Calu3 (cell line): ENCODE measurements around the gene PPP1R3G. TPM values are rescaled to one million over a fixed set of nuclear protein-coding genes. Genes with fewer than 3 reads are reported as not detected.

Experiments used
- BruUV-seq: library from RNA; stranded (reverse); fragments of 400-500 nt; replicated peaks from 2 replicates; lab custom pipeline; 2021; lab: Mats Ljungman, UMichigan
- CTCF ChIA-PET: fragments of 300-600 bp; sonication (Branson Sonifier 250); formaldehyde crosslinking; loops from one replicate; lab custom pipeline; 2022; ENCODE audit warnings: antibody characterized with exemption; lab: Charles Lee
- DNase-seq: peaks from one replicate; pipeline ENCODE4 v3.0.0; 2022
- H3K27ac Mint-ChIP-seq: one replicate; pipeline ENCODE4 v1.8.0; 2022; ENCODE audit warnings: mixed read lengths; ENCODE audit not compliant: unreplicated experiment
- H3K27me3 Mint-ChIP-seq: one replicate; pipeline ENCODE4 v1.8.0; 2022; ENCODE audit warnings: mixed read lengths; ENCODE audit not compliant: unreplicated experiment
- H3K36me3 Mint-ChIP-seq: one replicate; pipeline ENCODE4 v1.8.0; 2022; ENCODE audit warnings: mild to moderate bottlenecking, moderate library complexity, mixed read lengths; ENCODE audit not compliant: insufficient read depth, unreplicated experiment
- H3K4me1 Mint-ChIP-seq: one replicate; pipeline ENCODE4 v1.8.0; 2022; ENCODE audit warnings: mild to moderate bottlenecking, low read depth, mixed read lengths; ENCODE audit not compliant: unreplicated experiment
- H3K4me3 Mint-ChIP-seq: one replicate; pipeline ENCODE4 v1.8.0; 2022; ENCODE audit warnings: mild to moderate bottlenecking, low read depth, moderate library complexity, mixed read lengths; ENCODE audit not compliant: unreplicated experiment
- H3K9me3 Mint-ChIP-seq: one replicate; pipeline ENCODE4 v1.8.0; 2022; ENCODE audit warnings: low read depth, mixed read lengths; ENCODE audit not compliant: unreplicated experiment
- intact Hi-C: fragments of 100-400 bp; cut with micrococcal nuclease; formaldehyde crosslinking; loops from one replicate; pipeline ENCODE4 v1.10.0; 2022; ENCODE audit not compliant: unreplicated experiment
- total RNA-seq: library from RNA; stranded (reverse); gene quantifications from 2 replicates; pipeline ENCODE4 v1.2.3, GENCODE V29; 2022
- TF ChIP-seq, protein P1 (sequence below): fragments of 200-600 bp; IDR thresholded peaks from one replicate; pipeline ENCODE4 v1.8.0; 2022; ENCODE audit warnings: antibody characterized with exemption; ENCODE audit not compliant: unreplicated experiment

The PPP1R3G gene
- total RNA-seq, 1 experiment from 2014 or later: 0.07 TPM

DNA sequence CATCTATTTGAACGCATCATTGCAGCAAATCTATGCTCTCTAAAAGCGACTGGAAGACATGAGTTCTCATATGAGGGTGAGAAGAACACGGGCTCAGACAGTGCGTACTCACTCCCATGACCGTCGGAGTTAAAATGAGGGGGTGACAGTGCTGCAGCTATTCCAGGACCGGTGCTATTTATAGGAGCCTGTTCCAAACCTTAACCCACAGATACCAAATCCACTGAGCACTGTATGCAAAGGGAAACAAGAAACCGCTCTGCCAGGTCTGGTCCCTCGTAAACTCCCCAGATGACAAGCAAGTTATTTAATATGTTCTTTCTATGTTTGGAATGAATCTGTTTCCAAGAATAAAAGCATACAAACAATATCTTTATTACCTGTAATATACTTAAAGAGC, 22.9 kb downstream of the PPP1R3G start:
- intact Hi-C loops: no loop called here
- no peak for DNase-seq
- TF ChIP-seq, protein P1, sequence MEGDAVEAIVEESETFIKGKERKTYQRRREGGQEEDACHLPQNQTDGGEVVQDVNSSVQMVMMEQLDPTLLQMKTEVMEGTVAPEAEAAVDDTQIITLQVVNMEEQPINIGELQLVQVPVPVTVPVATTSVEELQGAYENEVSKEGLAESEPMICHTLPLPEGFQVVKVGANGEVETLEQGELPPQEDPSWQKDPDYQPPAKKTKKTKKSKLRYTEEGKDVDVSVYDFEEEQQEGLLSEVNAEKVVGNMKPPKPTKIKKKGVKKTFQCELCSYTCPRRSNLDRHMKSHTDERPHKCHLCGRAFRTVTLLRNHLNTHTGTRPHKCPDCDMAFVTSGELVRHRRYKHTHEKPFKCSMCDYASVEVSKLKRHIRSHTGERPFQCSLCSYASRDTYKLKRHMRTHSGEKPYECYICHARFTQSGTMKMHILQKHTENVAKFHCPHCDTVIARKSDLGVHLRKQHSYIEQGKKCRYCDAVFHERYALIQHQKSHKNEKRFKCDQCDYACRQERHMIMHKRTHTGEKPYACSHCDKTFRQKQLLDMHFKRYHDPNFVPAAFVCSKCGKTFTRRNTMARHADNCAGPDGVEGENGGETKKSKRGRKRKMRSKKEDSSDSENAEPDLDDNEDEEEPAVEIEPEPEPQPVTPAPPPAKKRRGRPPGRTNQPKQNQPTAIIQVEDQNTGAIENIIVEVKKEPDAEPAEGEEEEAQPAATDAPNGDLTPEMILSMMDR: no peak
- no peaks in the 10 kb centered on the region for H3K27me3 Mint-ChIP-seq
- BruUV-seq: no TSS peak
- H3K36me3 Mint-ChIP-seq: no peaks in the 10 kb centered on the region
- H3K9me3 Mint-ChIP-seq: no peaks in the 10 kb centered on the region
- H3K4me3 Mint-ChIP-seq: no peak overlapping the region
- H3K4me1 Mint-ChIP-seq: no peaks in the 10 kb centered on the region
- CTCF ChIA-PET: no interaction called here
- no peak overlapping the region for H3K27ac Mint-ChIP-seq

DNA sequence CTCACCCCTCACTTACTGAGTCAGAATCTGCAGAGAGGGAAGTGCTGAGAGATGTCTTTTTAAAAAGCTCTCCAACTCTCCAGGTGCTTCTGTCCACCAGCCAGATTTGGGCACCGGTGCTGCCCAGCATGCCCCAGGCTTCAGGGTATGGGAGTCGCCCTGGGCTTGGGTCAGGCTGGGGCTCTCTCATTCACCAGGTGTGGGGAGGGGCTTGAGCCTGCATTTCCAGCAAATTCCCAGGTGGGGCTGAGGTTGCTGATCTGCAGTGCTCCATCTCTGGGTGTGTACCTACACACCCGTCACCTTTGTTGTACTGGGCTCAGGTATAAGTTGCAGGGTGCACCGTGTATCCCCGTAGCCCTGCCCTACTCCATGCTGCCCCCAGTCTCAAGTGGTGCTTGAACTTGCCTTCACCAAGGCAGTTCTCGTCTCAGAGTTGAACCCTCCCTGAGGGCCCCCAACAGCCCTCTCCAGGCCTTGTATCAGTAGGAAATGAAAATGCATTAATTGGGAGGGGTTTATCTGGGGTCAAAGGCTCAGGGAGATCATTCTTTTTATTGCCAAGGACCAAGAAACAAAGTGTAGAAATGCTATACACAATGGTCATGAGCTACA, 23.5 kb downstream of the PPP1R3G start:
- H3K4me3 Mint-ChIP-seq: no peak overlapping the region
- TF ChIP-seq, protein P1: no peak
- BruUV-seq: no TSS peak
- no peaks in the 10 kb centered on the region for H3K9me3 Mint-ChIP-seq
- H3K27ac Mint-ChIP-seq: no peak overlapping the region
- no peaks in the 10 kb centered on the region for H3K27me3 Mint-ChIP-seq
- CTCF ChIA-PET: no interaction called here
- DNase-seq: no peak
- H3K36me3 Mint-ChIP-seq: no peaks in the 10 kb centered on the region
- intact Hi-C loops: no loop called here
- H3K4me1 Mint-ChIP-seq: no peaks in the 10 kb centered on the region

DNA sequence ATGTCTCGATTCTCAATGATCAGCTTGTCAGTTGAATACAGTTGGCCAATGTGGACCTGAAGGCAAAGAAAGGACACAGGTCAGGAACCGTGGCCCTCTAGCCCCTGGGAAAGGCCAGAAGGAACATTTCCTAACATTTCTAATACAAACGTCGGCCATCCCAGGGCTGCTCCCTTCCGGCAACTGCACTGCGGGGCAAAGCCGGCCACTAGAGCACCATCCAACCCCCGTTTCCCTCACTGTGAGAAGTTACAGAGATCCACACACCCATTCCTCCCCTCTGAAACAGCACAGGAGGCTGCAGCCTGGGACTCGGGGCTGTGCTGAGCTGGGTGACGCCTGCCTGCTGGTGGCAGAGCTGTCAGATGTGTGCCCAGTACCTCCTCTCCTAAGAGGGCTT, 24.3 kb downstream of the PPP1R3G start:
- Mint-ChIP-seq H3K27me3 (no peaks in the 10 kb centered on the region), H3K4me1 (no peaks in the 10 kb centered on the region), H3K27ac (no peak overlapping the region), H3K4me3 (no peak overlapping the region), H3K9me3 (no peaks in the 10 kb centered on the region), H3K36me3 (no peaks in the 10 kb centered on the region)
- no TSS peak for BruUV-seq
- no peak for DNase-seq
- intact Hi-C loops: no loop called here
- CTCF ChIA-PET: no interaction called here
- TF ChIP-seq, protein P1: no peak

DNA sequence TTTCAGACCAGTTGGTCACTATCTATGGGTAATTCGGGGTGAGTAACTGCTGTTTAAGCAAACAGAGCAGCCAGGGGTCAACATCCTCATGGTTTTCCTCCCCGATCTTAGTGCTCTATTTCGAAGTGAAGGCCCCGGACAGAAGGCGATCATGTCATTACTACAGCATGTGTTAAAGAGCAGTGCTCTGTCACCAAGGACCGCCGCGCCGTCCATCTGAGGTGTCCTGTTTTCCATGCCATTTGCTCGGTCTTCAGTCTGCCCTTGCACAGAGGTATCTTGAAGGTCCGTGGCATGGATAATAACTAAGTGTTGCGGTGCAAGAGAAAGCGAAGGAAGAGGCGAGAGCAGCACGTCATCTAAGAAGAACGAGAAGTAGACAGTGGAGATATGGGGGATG, 25.1 kb downstream of the PPP1R3G start:
- Mint-ChIP-seq H3K9me3 (no peaks in the 10 kb centered on the region), H3K4me3 (no peak overlapping the region), H3K4me1 (no peaks in the 10 kb centered on the region), H3K27ac (no peak overlapping the region), H3K36me3 (no peaks in the 10 kb centered on the region), H3K27me3 (no peaks in the 10 kb centered on the region)
- TF ChIP-seq, protein P1: no peak
- DNase-seq: no peak
- intact Hi-C loops: no loop called here
- no TSS peak for BruUV-seq
- CTCF ChIA-PET: no interaction called here
